Gastrocnemius medialis (tissue), 4 donors: ENCODE measurements around the gene PPM1E.

Experiments
- POLR2A ChIP-seq, 2 donors: fragments of 450-650 bp; IDR thresholded peaks; one replicate each; pipeline ENCODE4 v1.6.1; 2017; ENCODE audit warnings: antibody characterized with exemption in 2 of 2, mild to moderate bottlenecking in 2 of 2, moderate library complexity in 2 of 2
- TF ChIP-seq, protein P1 (sequence below), 5 experiments: fragments of 450-650 bp in 3 of 5; fragments of 200-600 bp in 2 of 5; sonication (generic) in 2 of 5; IDR thresholded peaks in 4 of 5; conservative IDR thresholded peaks in 1 of 5; 1 replicate in 4 of 5; 2 replicates in 1 of 5; pipeline ENCODE4 v1.5.1; 2016 to 2019; ENCODE audit warnings: antibody characterized with exemption in 5 of 5, mild to moderate bottlenecking in 3 of 5, moderate library complexity in 3 of 5

DNA sequence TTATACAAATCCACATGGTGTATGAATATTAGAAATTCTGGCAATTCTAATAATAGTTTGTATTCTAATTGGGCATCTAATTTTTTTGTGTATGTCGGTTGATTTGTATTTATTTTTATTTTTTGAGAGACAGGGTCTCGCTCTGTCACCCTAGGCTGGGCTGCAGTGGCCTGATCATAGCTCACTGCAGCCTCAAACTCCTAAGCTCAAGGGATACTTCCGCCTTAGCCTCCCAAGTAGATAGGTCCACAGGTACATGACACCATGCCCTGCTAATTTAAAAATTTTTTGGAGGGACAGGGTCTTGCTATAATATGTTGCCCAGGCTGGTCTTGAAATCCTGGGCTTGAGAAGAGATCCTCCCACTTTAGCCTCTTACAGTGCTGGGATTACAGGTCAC lies 246.5 kb downstream of the PPM1E start:
- TF ChIP-seq, protein P1, sequence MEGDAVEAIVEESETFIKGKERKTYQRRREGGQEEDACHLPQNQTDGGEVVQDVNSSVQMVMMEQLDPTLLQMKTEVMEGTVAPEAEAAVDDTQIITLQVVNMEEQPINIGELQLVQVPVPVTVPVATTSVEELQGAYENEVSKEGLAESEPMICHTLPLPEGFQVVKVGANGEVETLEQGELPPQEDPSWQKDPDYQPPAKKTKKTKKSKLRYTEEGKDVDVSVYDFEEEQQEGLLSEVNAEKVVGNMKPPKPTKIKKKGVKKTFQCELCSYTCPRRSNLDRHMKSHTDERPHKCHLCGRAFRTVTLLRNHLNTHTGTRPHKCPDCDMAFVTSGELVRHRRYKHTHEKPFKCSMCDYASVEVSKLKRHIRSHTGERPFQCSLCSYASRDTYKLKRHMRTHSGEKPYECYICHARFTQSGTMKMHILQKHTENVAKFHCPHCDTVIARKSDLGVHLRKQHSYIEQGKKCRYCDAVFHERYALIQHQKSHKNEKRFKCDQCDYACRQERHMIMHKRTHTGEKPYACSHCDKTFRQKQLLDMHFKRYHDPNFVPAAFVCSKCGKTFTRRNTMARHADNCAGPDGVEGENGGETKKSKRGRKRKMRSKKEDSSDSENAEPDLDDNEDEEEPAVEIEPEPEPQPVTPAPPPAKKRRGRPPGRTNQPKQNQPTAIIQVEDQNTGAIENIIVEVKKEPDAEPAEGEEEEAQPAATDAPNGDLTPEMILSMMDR (IDR thresholded peaks at IDR 0.05 in 4 of 5, conservative IDR thresholded peaks at IDR 0.05 in 1 of 5), result no peak
- TF ChIP-seq POLR2A (IDR thresholded peaks at IDR 0.05), result no peak
